H1 (cell line): ENCODE measurements around the gene THBS4. TPM values are rescaled to one million over a fixed set of nuclear protein-coding genes. Genes with fewer than 3 reads are reported as not detected.

Experiments
- CTCF ChIA-PET: fragments of 300-600 bp; sonication (Branson Sonifier 250); formaldehyde crosslinking; loops from one replicate; lab custom pipeline; 2021; ENCODE audit not compliant: partially characterized antibody; lab: Charles Lee
- POLR2A ChIA-PET: fragments of 300-600 bp; sonication (Branson Sonifier 250); formaldehyde crosslinking; loops from one replicate; lab custom pipeline; 2021; ENCODE audit warnings: inconsistent platforms; ENCODE audit not compliant: partially characterized antibody; lab: Charles Lee
- DNase-seq, 2 experiments: peaks; one replicate each; pipeline versions ENCODE4 v3.0.0 to v3.0.0-alpha.2; 2010 to 2022; ENCODE audit warnings: low spot score in 2 of 2, low read depth in 1 of 2, mixed read lengths in 1 of 2
- FAIRE-seq: peaks from 2 replicates; lab custom pipeline; 2011; peaks lifted over from hg19 to GRCh38; lab: Jason Lieb, UNC
- H2AFZ ChIP-seq: 2 replicates; pipeline ENCODE4 v1.8.1; 2012; ENCODE audit warnings: low read length, inconsistent platforms
- H2AK5ac ChIP-seq: 2 replicates; pipeline ENCODE4 v1.6.1; 2013; ENCODE audit warnings: low read depth, low read length
- H2BK120ac ChIP-seq: replicated peaks from 2 replicates; pipeline ENCODE3; 2013; ENCODE audit warnings: low read depth, low read length, inconsistent platforms
- H2BK12ac ChIP-seq: 2 replicates; pipeline ENCODE4 v1.6.1; 2013; ENCODE audit warnings: low read depth, low read length
- H2BK15ac ChIP-seq: 2 replicates; pipeline ENCODE4 v1.6.1; 2013; ENCODE audit warnings: low read length
- H2BK20ac ChIP-seq: 2 replicates; pipeline ENCODE4 v1.6.1; 2013; ENCODE audit warnings: low read length
- H2BK5ac ChIP-seq: 2 replicates; pipeline ENCODE4 v1.6.1; 2013; ENCODE audit warnings: low read depth, low read length
- H3K14ac ChIP-seq: 2 replicates; pipeline ENCODE4 v1.6.1; 2013; ENCODE audit warnings: inconsistent platforms; ENCODE audit not compliant: insufficient read length
- H3K18ac ChIP-seq: 2 replicates; pipeline ENCODE4 v1.6.1; 2013; ENCODE audit warnings: low read length; ENCODE audit errors: extremely low read depth
- H3K23ac ChIP-seq: 2 replicates; pipeline ENCODE4 v1.6.1; 2013; ENCODE audit warnings: inconsistent platforms; ENCODE audit not compliant: insufficient read length
- H3K23me2 ChIP-seq: 2 replicates; pipeline ENCODE4 v1.6.1; 2013; ENCODE audit warnings: low read depth, low read length
- H3K27ac ChIP-seq: 2 replicates; pipeline ENCODE4 v1.6.1; 2011; ENCODE audit warnings: low read depth, low read length, inconsistent platforms
- H3K27me3 ChIP-seq, 4 experiments: replicated peaks in 1 of 4; 1 replicate in 1 of 4; 2 replicates in 3 of 4; pipeline versions ENCODE4 v1.6.1 to v1.8.1; 2011 to 2013; ENCODE audit warnings: low read length in 3 of 4, mild to moderate bottlenecking in 3 of 4, inconsistent platforms in 2 of 4, mixed read lengths in 2 of 4, moderate library complexity in 1 of 4; ENCODE audit not compliant: control insufficient read depth in 3 of 4, insufficient read depth in 3 of 4; ENCODE audit errors: extremely low read depth in 1 of 4
- H3K36me3 ChIP-seq, 4 experiments: 2 replicates each; pipeline versions ENCODE4 v1.6.1 to v1.8.1; 2011 to 2013; ENCODE audit warnings: mild to moderate bottlenecking in 4 of 4, low read length in 3 of 4, moderate library complexity in 2 of 4, control low read depth in 1 of 4, inconsistent platforms in 1 of 4; ENCODE audit not compliant: insufficient read depth in 4 of 4, control insufficient read depth in 2 of 4
- H3K4ac ChIP-seq: replicated peaks from 2 replicates; pipeline ENCODE3; 2013; ENCODE audit warnings: low read length, low read depth, mixed read lengths, inconsistent platforms; ENCODE audit not compliant: insufficient read length
- H3K4me1 ChIP-seq, 4 experiments: replicated peaks in 1 of 4; 1 replicate in 1 of 4; 2 replicates in 3 of 4; pipeline versions ENCODE4 v1.6.1 to v1.8.1; 2011 to 2013; ENCODE audit warnings: low read length in 3 of 4, inconsistent platforms in 2 of 4, mixed read lengths in 1 of 4; ENCODE audit not compliant: insufficient read depth in 4 of 4, control insufficient read depth in 3 of 4
- H3K4me2 ChIP-seq, 2 experiments: 2 replicates each; pipeline versions ENCODE4 v1.6.1 to v1.8.1; 2011 to 2013; ENCODE audit warnings: low read depth in 2 of 2, low read length in 2 of 2, control low read depth in 1 of 2, inconsistent platforms in 1 of 2, mild to moderate bottlenecking in 1 of 2; ENCODE audit not compliant: insufficient read depth in 1 of 2
- H3K4me3 ChIP-seq, 4 experiments: fragments of 200-600, 300-600 bp in 1 of 4; sonication (generic), shearing (Covaris generic), sonication (Bioruptor Twin) in 1 of 4; 2 replicates each; pipeline versions ENCODE4 v1.5.1 to v1.8.1; 2011 to 2016; ENCODE audit warnings: low read length in 4 of 4, low read depth in 3 of 4, control low read depth in 2 of 4, inconsistent platforms in 2 of 4, mild to moderate bottlenecking in 2 of 4, mixed read lengths in 1 of 4, moderate library complexity in 1 of 4; ENCODE audit not compliant: insufficient read depth in 2 of 4; ENCODE audit errors: extremely low read depth in 1 of 4
- H3K56ac ChIP-seq: replicated peaks from 2 replicates; pipeline ENCODE3; 2013; ENCODE audit warnings: low read depth, mild to moderate bottlenecking, mixed read lengths, low read length, inconsistent platforms; ENCODE audit not compliant: insufficient read length
- H3K79me1 ChIP-seq: 2 replicates; pipeline ENCODE4 v1.6.1; 2013; ENCODE audit warnings: low read depth, low read length, control low read depth
- H3K79me2 ChIP-seq, 2 experiments: 2 replicates each; pipeline versions ENCODE4 v1.6.1 to v1.8.1; 2012 to 2013; ENCODE audit warnings: low read length in 2 of 2, mild to moderate bottlenecking in 2 of 2, inconsistent platforms in 1 of 2; ENCODE audit not compliant: insufficient read depth in 2 of 2, control insufficient read depth in 1 of 2
- H3K9ac ChIP-seq, 4 experiments: replicated peaks in 1 of 4; 1 replicate in 1 of 4; 2 replicates in 3 of 4; pipeline versions ENCODE4 v1.6.1 to v1.8.1; 2011 to 2013; ENCODE audit warnings: low read depth in 3 of 4, low read length in 3 of 4, control low read depth in 2 of 4, mild to moderate bottlenecking in 2 of 4, moderate library complexity in 2 of 4, inconsistent platforms in 1 of 4; ENCODE audit errors: extremely low read depth in 1 of 4
- H3K9me3 ChIP-seq, 2 experiments: 2 replicates each; pipeline versions ENCODE4 v1.6.1 to v1.8.1; 2012 to 2013; ENCODE audit warnings: mild to moderate bottlenecking in 2 of 2, moderate library complexity in 2 of 2, control low read depth in 1 of 2, inconsistent platforms in 1 of 2, low read depth in 1 of 2, low read length in 1 of 2, mixed read lengths in 1 of 2; ENCODE audit not compliant: insufficient read depth in 2 of 2
- H4K20me1 ChIP-seq, 2 experiments: replicated peaks in 1 of 2; 2 replicates each; pipeline versions ENCODE3 to v1.8.1; 2011 to 2013; ENCODE audit warnings: inconsistent platforms in 2 of 2, low read length in 2 of 2, mild to moderate bottlenecking in 1 of 2; ENCODE audit not compliant: insufficient read depth in 2 of 2, control insufficient read depth in 1 of 2
- H4K5ac ChIP-seq: 2 replicates; pipeline ENCODE4 v1.6.1; 2013; ENCODE audit warnings: low read length, low read depth, mixed read lengths, inconsistent platforms; ENCODE audit not compliant: insufficient read length
- H4K8ac ChIP-seq: 2 replicates; pipeline ENCODE4 v1.8.0; 2013; ENCODE audit warnings: mild to moderate bottlenecking, moderate library complexity, low read length, inconsistent platforms; ENCODE audit not compliant: insufficient read depth; ENCODE audit errors: extremely low read depth
- H4K91ac ChIP-seq: replicated peaks from 2 replicates; pipeline ENCODE3; 2013; ENCODE audit warnings: low read length, mixed read lengths, inconsistent platforms; ENCODE audit not compliant: insufficient read length
- CHD1 ChIP-seq: IDR thresholded peaks from 2 replicates; pipeline ENCODE4 v1.6.1; 2012; ENCODE audit warnings: low read depth, low read length, improper control_type of control experiment
- EZH2 ChIP-seq: fragments of 200-600 bp; sonication (generic); IDR thresholded peaks from 2 replicates; pipeline ENCODE4 v1.7.1; 2012; ENCODE audit warnings: low read depth, mild to moderate bottlenecking, moderate library complexity, low read length, inconsistent platforms; ENCODE audit not compliant: severe bottlenecking
- HDAC6 ChIP-seq: IDR thresholded peaks from one replicate; pipeline ENCODE4 v1.7.1; 2012; ENCODE audit warnings: low read depth, mild to moderate bottlenecking, inconsistent platforms, low read length, moderate library complexity
- KDM4A ChIP-seq: IDR thresholded peaks from one replicate; pipeline ENCODE4 v1.7.1; 2012; ENCODE audit warnings: low read depth, mild to moderate bottlenecking, moderate library complexity, low read length, inconsistent platforms; ENCODE audit not compliant: severe bottlenecking
- TAF1 ChIP-seq: IDR thresholded peaks from 2 replicates; pipeline ENCODE4 v1.6.1; 2011; ENCODE audit warnings: mild to moderate bottlenecking, low read depth, low read length
- WGBS, 2 experiments: shearing (Covaris generic) in 1 of 2; methylation state at CpG; one replicate each; pipeline versions ENCODE4 v1.1.6 to v1.1.7; 2013 to 2015; ENCODE audit warnings: low lambda C conversion rate in 2 of 2, mixed read lengths in 2 of 2, inconsistent platforms in 1 of 2, low coverage in 1 of 2, missing lambda C conversion rate in 1 of 2; ENCODE audit not compliant: insufficient replicate concordance in 2 of 2, insufficient coverage in 1 of 2, insufficient read length in 1 of 2; ENCODE audit errors: extremely low coverage in 1 of 2, missing lambda C conversion rate in 1 of 2; 5-methylcytosine and 5-hydroxymethylcytosine counted together
- polyA plus RNA-seq, 7 experiments: library from polyadenylated mRNA; depleted of rRNA in 3 of 7; stranded (reverse) in 5 of 7; unstranded in 2 of 7; fragments of >200 nt in 5 of 7; fragments of 200-250 nt in 2 of 7; gene quantifications; 1 replicate in 5 of 7; 2 replicates in 1 of 7; 4 replicates in 1 of 7; pipeline versions ENCODE4 v1.2.1 to v1.2.3, GENCODE V29; 2011 to 2013; ENCODE audit warnings: missing spikeins in 2 of 7, mixed read lengths in 2 of 7
- total RNA-seq: library from RNA; stranded (reverse); fragmentation: NEBNext Ultra II Directional; extraction: Animal tissue kit (Norgen Biotek cat#: 25700); gene quantifications from 2 replicates; pipeline ENCODE4 v1.2.1, GENCODE V29; 2021

Gene THBS4
- total and polyA plus RNA-seq, 2 of the 8 experiments (the other 6 are each of a cell fraction or from before 2014, with no cell fraction given): 12.8 to 25.4 TPM

DNA sequence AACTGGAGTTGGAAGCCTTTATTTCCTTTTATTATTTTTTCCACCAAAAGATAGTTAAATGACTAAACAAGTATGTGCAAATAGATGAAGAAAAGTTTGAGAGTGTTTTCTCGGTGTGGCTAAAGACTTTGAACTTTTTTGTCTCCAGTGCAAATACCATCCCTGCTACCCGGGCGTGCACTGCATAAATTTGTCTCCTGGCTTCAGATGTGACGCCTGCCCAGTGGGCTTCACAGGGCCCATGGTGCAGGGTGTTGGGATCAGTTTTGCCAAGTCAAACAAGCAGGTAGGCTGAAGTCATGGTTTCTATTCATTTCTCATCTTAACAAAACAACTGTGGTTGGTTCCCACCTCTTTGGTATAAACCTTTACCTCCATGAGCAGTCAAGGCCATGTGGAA, 26.4 kb downstream of the THBS4 start:
- no peaks in the 10 kb centered on the region for H3K23me2 ChIP-seq
- no peak overlapping the region for H2BK5ac ChIP-seq
- H2BK15ac ChIP-seq: no peak overlapping the region
- POLR2A ChIA-PET: no interaction called here
- no peaks in the 10 kb centered on the region for H3K9me3 ChIP-seq
- CTCF ChIA-PET: interaction anchor here (0.6 to 1.1 kb wide), 5 partner anchors 19 to 244 kb away, joined by 3 to 6 read pairs (median 3); no protein-coding TSS in a partner anchor
- H4K91ac ChIP-seq: no peak overlapping the region
- H3K4ac ChIP-seq: no peak overlapping the region
- no peak overlapping the region for H4K5ac ChIP-seq
- H2BK12ac ChIP-seq: no peak overlapping the region
- no peak overlapping the region for H4K8ac ChIP-seq
- DNase-seq (no peak), FAIRE-seq (no peak)
- H3K14ac ChIP-seq: no peak overlapping the region
- no peak overlapping the region for H2AFZ ChIP-seq
- no peaks in the 10 kb centered on the region for H4K20me1 ChIP-seq
- H3K27ac ChIP-seq: no peak overlapping the region
- no peak overlapping the region for H2AK5ac ChIP-seq
- H2BK20ac ChIP-seq: no peak overlapping the region
- H3K4me1 ChIP-seq: no peaks in the 10 kb centered on the region; a peak in 1 of 7 replicates
- no peak overlapping the region for H3K9ac ChIP-seq
- no peak overlapping the region for H3K56ac ChIP-seq
- H3K27me3 ChIP-seq: no peaks in the 10 kb centered on the region
- no peak for TF ChIP-seq KDM4A
- no peak for TF ChIP-seq TAF1
- no peak for TF ChIP-seq HDAC6
- TF ChIP-seq CHD1: no peak
- no peak for TF ChIP-seq EZH2
- H3K18ac ChIP-seq: no peak overlapping the region
- no peak overlapping the region for H2BK120ac ChIP-seq
- H3K79me2 ChIP-seq: no peaks in the 10 kb centered on the region
- H3K36me3 ChIP-seq: 0 out of 8 replicates have a peak, but pooled peaks cover 0 to 2% (median 0%) of the 10 kb centered on the region in 4 experiments
- H3K79me1 ChIP-seq: no peaks in the 10 kb centered on the region
- 93% methylated on average over 4 of the region's 4 CpGs; no CpG with 5 or more reads in 1 of the 2 experiments for WGBS, 2 experiments
- H3K4me2 ChIP-seq: no peak overlapping the region
- H3K4me3 ChIP-seq: no peak overlapping the region
- H3K23ac ChIP-seq: no peak overlapping the region
